HG02885 (cell line): ENCODE results near the gene TBC1D19.

Experiments
- ATAC-seq: cut with Tn5 transposase; IDR thresholded peaks from one replicate; pipeline ENCODE4 v1.9.1; 2021; ENCODE audit warnings: mild to moderate bottlenecking; ENCODE audit not compliant: unreplicated experiment, poor library complexity

TBC1D19 gene

DNA sequence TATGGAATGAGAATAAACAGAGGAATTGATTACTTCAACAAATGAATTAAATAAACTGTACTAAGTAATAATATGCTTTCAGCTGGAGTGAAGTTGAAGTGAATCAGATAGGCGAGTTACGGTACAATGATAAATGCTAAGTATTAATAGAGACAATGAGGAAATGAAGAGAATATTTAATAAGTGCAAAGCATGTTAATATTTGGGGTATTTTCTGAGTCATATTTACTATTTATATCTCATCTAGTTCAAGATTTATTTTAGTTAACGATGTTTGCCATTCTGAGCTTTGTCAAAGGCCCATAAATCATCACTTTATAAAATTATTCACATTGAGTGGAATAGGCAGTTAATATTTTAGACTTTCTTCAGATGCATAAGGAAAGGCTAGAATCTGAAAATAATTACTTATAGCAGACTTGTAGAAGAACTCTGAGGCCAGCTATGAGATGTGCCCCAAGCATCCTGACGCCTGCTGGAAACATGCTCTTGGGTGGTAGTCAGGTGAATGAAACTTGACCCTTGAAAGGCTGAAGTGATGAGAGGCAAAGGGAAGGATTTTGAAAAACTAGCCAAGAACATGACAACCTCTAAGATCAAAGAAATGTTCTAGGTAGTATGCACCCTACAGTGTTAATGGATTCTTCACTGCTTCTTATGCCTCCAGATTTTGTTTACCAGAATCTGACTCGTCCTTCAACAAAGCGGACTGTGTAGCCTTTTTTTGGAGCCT, 142.9 kb downstream of the TBC1D19 start:
- ATAC-seq = no peak

DNA sequence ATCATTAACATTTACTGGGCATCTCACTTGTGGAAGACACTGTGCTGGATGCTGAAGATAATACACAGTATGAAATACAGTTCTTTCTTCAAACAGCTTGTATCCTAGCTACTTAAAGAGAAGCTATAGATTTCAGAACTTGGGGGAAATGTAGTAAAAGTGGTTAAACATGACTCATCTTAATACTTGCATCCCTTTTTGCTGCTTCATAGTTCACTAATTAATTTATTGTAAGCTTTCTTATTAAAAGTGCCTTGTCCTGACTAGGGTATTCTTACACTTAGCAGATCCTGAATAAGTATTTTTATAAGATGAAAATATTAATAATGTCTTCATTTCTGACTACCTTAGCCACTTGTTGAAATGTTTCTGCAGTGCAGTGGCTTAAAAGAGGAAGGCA, 144.0 kb downstream of the TBC1D19 start:
- ATAC-seq = no peak

DNA sequence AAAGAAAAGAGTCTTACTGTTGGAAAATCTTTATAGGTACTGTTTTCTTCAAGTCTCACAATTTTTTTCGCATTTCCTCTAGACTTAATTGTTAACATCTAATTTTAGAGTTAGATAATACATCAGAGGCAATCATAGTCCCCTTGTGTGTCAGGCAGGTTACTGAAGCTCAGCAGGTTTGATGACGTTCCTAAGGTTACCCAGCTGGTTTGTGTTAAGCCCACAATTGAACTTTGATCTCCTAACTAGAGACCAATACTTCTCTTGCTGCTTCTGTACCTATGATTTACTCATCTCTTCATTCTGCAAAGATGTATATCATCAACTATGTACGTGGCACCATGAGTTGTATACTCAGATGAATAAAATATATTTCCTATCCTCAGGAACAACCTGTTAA, 145.1 kb downstream of the TBC1D19 start:
- ATAC-seq = no peak

DNA sequence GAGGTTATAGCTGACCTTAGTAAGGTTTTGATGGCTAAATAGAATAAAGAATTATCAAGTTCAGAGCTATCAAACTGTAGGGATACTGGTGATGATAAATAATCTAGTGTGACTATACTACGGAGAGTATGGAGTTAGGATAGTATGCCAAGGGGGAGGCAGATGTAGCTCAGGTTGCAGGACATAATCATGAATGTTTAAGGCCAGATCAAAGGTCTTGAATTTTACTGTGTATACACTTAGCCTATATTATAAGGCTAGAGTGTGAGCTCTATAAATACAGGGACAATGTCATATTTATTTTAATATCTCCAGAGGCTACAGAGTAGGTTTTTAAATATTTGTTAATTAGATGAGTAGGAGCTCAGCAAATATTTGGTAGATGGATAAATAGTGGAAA, 145.7 kb downstream of the TBC1D19 start:
- no peak for ATAC-seq

DNA sequence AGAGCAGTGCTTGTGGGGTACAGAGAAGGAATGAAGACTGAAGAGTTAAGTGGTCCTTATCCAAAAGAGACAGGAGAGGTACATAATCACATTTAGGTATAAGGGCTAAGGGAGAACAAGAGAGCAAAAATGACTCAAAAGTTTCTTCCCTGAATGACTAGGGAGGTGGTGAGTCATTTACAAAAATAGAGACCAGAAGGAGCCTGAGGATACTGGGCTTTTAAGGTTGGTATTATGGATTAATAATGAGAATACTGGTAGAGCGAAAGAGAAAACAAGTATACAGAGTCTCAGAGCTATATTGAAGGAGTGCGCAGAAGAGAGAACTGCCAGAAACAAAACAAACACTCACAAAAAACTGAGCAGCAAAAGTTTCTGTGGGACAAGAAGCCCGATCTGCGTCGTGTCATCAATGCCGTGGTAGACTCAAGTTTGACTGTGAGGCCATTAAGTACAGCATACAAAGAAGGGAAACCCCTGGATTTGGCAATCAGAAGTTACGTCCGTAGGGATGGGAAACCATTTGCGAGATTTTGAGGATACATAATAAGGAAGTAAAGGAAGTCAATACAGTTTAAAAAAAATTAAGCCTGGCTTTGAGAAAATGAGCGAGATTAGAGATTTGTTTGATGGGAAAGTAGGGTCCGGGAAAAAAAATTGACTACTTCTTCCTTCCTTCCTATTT, 147.6 kb downstream of the TBC1D19 start:
- peak; percentile 94 for ATAC-seq

DNA sequence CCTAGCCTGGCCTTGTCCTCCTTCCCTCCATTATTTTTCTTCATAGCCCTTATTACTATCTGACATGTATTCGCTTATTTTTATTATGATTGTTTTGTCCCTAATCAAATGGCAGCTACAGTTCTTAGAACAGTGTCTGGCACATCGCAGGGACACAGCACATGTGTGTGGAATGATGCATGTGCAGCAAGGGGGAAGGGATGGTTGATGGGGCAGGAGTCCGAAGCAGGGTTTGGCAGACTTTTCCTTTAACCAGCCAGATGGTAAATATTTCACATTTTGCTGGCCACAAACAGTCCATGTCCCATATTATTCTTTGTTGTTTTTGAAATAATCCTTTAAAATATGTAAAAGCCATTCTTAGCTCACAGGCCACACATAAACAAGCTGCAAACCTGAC, 148.5 kb downstream of the TBC1D19 start:
- ATAC-seq = no peak

DNA sequence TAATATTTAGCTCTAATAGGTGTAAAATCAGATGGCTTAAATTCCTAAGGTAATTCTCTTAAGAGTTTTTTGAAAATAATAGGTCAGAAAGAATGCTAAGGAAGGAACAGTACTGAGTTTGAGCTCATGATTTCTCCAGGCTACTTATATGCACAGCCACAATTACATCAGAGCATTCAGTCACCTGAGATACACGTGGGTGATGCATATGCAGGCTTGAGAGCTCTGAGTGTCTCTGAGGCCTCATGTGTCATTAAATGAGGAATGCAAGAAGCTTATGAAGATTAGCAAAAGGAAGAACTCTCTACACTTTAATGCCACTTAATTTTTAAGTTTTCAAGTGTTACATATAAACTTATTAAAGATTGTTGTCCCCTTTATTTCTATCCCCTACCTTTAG, 152.7 kb downstream of the TBC1D19 start:
- no peak for ATAC-seq

DNA sequence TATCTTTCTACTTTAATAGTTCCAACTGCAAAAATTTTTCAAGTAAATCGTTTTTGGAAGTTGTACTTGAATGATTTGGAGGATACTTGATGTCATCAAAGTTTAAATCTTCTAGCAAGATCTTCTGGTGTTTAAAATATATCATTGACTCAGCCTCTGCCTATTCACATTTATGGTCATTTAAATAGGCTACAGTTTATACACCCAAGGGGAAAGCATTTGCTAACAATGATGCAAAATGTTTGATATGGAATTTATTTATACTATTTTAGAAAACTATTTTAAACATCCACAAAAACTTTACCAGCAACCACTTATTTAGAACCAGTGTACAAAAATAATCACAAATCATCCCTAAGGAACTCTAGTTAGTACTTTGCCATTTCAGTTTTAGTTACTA, 153.5 kb downstream of the TBC1D19 start:
- ATAC-seq = no peak

DNA sequence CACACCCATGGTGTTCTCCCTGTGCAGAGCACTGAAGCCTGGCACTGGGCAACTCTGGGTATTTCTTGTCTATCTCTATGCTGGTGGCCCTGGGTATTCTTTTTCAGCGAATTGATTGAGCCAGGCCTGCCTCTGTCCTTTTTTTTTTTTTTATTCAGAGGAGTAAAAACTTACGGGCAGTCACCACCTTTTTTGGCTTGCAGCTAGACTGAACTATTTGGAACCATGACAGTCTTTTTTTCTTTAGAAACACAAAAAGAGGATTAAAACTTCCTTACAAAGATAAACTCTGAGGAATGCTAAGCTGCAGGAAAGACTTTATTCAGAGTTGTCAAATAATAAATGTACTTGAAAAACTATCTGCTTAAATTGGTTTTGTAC, 157.6 kb downstream of the TBC1D19 start:
- no peak for ATAC-seq

DNA sequence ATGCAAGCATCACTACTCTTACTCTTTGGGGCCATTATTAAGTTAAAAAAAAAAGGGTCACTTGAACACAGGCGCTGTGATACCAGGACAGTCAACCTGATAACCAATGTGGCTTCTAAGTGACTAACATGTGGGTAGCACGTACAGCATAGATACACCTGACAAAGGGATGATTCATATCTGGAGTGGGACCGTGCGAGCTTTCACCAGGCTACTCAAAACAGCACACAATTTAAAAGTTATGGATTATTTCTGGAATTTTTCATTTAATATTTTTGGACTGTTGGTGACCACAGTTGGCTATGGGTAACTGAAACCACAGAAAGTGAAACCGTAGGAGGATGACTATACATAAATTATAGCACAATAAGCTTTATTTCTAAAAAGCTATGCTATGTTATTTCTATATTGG, 162.9 kb downstream of the TBC1D19 start:
- peak; percentile 99 for ATAC-seq

DNA sequence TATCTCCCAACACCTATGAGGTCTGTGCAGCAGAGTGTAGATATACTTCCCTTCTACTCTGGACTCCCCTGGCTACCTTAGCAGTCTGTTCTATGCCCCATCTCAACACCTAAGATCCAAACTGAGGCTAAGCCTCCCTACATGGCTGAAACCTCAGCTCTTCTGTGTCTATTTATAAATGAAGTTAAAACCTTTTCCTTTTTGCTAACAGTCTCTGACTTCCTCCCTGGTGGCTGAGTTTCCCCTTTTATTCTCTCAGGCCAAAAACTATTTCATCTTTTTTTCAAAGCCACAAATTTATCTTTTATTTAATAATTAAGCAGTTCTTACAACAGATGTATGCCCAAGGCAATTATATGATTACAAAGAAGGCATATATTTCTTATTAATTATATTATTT, 164.9 kb downstream of the TBC1D19 start:
- no peak for ATAC-seq

DNA sequence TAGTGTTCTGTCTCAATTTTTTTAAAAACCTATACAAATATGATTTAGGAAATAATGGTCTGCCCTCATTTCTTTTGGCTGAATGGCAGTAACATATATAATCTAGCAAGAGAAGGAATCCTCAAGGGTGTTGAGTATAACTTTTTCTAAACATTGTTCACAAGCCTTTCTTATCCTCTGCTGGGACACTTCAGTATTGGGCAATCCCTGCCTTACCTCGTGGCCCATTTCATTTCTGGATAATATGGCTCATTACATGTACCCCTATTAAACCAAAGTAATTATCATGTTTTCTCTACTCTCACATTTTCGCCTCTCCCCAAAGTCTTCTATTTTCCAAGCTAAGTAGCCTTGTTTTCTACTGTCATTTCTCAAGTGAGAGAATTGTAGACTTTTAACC, 166.0 kb downstream of the TBC1D19 start:
- no peak for ATAC-seq

DNA sequence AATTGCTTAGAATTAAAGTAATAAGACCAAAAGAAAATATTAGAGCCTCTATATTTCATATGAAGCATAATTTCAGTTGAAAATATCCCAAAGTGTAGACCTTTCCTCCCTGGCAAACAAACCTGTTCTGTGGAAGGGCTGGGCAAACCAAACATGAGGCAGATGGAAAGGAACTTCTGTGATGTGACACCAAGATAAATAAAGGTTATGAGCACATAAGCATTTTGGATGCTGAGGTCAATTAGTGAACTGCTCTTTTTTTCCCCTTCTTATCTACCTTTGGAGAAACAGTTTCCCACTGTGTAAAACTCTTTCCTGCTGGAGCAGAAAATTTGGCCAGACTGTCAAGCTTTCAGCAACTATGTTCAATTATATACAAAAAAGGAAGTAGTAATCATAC, 167.1 kb downstream of the TBC1D19 start:
- ATAC-seq = no peak

DNA sequence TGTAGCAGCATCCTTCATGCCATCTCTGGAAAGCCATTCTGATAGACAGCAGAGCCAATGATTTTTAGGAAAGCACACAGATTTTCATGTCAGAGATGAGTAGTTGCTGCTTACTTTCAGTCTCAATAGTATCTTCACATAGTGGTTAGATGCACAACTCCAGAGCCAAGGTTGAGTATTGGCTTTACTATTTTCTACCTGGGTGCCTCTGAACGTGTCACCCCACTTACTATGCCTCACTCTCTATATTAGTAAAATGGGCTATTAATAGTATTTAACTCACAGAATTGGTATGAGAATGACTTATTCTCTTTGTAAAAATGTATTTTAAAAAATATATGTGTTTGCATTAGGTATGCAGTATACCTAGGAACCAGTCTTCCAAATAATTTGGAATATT, 168.0 kb downstream of the TBC1D19 start:
- ATAC-seq = peak; percentile 95

DNA sequence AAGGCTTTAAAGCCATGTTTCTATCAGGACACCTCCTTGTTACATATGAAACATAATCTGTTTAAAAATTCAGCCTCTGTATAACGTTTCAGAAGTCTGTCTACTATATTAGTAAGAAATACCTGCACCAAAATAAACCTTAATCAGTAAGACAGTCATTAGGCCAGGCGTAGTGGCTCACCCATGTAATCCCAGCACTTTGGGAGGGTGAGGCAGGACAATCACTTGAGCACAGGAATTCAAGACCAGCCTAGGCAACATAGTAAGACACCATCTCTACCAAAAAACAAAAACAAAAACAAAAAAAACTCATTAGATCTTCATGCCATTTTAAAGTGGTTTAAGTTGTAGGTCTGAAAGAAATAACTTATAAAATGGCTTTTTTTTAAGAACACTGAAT, 169.3 kb downstream of the TBC1D19 start:
- ATAC-seq = no peak

DNA sequence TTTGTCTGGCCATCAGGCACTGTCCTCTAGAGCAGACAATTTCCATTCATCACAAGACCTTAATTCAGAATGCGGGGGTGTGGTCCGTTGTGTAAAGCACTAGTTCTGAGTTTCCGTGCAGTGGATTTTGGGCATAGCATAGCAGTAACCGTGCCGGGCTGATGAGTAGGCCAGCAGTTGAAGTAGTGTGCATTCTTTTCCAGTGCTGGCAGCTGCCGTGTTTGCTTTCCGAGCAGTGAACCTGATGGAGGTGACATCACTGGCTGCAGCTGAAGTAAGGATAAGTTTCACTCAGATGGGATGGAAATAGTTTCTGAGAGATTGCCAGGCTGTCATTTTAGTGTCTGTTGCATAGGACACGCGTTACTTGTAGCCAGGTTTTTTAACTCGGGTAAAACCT, 169.7 kb downstream of the TBC1D19 start:
- ATAC-seq = no peak

DNA sequence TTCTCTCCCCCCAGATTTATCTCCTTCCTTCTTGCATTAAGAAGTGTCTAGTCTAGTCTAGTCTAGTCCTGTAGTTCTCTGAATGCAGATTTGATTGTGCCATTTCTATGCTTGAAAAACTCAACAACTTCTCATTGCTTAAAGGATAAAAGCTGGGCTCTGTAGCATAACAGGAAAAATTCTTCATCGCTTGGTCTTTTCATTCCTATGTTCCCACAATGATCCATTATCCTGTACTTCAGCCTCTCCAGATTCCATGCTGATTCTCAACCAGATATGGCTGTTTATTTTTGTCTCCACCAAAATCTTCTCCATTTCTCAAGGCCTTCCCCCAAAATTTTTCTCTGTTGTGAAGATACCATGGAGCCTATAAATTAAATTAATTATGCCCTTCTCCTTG, 173.9 kb downstream of the TBC1D19 start:
- no peak for ATAC-seq

DNA sequence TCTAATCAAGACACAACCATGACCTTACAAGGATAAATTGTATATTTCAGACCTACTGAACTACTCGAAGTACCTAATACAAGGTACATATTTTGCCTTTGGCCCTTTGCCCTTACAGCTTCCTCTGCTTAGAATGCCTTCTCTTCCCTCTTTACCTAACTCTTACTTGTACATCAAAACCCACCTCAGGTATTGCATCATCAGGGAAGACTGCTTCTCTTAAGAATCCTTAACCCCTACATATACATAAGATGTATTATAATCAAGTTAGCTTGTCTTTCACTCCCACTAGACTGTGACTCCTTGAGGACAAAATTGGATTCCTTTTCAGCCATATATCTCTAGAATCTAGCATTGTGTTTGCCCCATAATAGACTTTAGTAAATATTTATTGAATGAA, 175.0 kb downstream of the TBC1D19 start:
- no peak for ATAC-seq

DNA sequence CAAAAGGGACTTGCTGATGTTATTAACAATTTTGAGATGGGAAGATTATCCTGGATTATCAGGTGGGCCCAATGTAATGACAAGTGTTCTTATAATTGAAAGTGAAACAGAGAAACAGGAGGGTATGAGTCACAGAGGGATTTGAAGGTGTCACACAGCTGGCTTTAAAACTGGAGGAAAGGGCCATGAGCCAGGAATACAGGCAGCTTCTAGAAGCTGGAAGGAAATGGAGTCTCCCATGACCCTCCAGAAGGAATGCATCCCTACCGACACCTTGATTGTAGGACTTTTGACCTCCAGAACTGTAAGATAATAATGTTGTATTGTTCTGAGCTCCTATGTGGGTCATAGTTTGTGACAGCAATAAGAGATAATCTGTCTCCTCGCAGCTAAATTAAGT, 178.8 kb downstream of the TBC1D19 start:
- ATAC-seq = no peak

DNA sequence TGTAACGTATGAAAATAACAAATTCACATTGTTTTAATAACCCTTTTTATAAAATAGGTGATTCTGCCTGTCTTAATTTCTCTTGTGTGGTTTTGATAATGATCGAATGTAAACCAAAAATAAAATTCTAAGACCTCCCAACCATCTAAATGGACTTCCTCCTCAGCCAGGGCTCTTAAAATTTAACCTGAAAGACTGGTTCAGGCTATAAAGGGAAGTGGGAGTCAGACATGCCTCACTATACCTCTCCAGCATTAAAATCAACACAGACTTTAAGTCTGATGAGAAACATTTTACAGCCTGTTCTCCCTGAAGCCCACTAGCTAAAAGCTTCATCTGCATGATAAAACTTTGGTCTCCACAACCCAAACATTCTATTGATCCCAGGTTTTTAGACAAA, 179.2 kb downstream of the TBC1D19 start:
- ATAC-seq = no peak

DNA sequence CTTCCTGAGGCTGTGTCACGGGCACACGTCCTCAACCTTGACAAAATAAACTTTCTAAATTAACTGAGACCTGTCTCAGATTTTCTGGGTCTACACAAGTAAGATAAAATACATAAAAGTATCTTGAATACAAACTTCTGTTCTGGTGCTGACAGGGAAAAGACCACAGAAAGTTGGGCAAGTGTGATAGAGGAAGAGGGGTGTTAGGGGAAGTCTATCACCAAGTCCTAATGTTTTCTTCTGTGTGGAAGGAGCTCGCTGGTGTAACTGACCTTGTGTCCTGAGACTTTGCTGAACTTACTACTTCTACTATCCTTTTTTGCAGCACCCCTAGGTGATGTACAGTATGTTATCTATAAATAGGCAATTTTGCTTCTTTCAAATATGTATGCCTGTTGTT, 179.8 kb downstream of the TBC1D19 start:
- ATAC-seq = no peak

DNA sequence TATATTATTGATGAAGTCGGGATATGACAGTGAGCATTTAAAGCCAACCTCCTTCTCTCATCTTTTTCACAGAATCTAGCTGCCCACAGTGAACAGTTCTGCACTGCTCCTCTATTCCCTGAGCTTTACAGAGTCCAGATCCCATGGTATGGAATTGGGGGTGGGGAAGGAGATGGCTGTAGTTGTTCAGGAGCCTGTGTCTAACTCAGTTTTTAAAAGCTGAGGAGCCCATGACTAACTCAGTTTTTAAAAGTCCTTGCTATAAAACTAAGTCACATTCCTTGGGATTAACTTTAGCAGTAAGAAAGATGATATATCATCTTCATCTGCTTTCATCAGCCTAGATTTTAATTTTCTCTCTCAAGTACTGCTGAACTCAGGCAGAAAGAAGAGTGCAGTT, 180.3 kb downstream of the TBC1D19 start:
- ATAC-seq = no peak
